ENCODE results near the gene GLO1.

DNA sequence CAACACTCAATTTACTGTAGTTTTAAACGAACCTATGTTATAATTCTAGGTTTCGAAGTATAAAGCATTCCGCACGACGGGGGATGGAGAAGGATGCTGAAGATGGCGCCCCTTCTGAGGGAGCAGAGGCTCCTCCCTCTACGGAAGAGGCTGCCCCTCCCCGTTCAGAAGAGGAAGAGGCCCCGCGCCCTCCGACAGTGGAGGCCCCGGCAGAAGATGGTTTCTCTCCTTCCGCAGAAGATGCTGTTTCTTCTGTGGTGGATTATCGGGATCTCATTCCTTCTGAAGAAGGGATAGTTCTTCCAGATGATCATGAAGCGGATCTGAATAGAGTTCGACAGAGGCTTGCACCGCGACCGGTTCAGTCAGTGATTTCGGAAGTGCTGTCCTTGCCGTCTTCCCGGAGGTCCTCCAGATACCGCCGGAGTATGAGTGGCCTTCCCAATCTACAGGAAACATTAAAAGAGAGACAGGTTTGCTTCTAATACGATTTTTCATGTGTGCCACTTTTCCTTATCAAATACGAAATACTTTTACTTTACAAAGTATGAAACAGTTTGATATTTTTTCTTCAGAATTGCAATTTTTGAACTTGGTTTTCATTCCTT lies 19.9 kb upstream of the GLO1 start:
- TF ChIP-seq, protein P1, sequence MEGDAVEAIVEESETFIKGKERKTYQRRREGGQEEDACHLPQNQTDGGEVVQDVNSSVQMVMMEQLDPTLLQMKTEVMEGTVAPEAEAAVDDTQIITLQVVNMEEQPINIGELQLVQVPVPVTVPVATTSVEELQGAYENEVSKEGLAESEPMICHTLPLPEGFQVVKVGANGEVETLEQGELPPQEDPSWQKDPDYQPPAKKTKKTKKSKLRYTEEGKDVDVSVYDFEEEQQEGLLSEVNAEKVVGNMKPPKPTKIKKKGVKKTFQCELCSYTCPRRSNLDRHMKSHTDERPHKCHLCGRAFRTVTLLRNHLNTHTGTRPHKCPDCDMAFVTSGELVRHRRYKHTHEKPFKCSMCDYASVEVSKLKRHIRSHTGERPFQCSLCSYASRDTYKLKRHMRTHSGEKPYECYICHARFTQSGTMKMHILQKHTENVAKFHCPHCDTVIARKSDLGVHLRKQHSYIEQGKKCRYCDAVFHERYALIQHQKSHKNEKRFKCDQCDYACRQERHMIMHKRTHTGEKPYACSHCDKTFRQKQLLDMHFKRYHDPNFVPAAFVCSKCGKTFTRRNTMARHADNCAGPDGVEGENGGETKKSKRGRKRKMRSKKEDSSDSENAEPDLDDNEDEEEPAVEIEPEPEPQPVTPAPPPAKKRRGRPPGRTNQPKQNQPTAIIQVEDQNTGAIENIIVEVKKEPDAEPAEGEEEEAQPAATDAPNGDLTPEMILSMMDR (optimal IDR thresholded peaks at IDR 0.05 in 1 of 3, IDR thresholded peaks at IDR 0.05 in 1 of 3, conservative IDR thresholded peaks at IDR 0.05 in 1 of 3; ENCODE audit: extremely low read depth in 1 of 3, insufficient read depth in 2 of 3, low read length in 3 of 3) = no peak
- TF ChIP-seq EZH2 (IDR thresholded peaks at IDR 0.05; ENCODE audit: low read length) = no peak
